ENCODE measurements around the gene KRT25.

- TF ChIP-seq CTCF (IDR thresholded peaks at IDR 0.05) (no peak), POLR2A (IDR thresholded peaks at IDR 0.05) (no peak)
These were observed 32.9 kb downstream of the KRT25 start for GRCh38 chr17:40722241-40722640.
